Measurements from ENCODE around the gene AKAP7.

AKAP7 gene

DNA sequence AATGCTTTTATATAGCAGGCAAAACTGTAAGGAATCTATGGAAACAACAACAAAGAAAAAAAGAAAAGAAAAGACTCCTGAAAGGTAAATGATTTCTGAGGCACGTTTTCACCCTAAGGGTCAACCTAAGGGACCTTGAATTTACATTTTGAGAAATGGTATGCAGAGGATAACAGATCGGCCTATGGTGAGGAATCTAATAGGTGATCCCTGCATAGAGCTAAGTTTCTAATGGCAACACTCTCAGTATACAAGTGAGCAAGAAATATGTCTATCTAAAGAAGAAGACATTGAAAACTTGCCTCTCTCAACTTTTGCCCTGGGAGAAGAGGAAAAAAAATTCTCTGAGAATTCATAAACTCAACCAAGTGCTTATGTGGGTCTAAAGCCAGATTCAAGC is 18.9 kb upstream of the AKAP7 start:
- H3K27me3 ChIP-seq (replicated peaks; ENCODE audit: insufficient read depth, low read length): no peaks in the 10 kb centered on the region
- no peak overlapping the region for H3K4me2 ChIP-seq (ENCODE audit: low read depth, low read length)
- no peak overlapping the region for H3K27ac ChIP-seq (ENCODE audit: low read length)
- TF ChIP-seq, protein P1, sequence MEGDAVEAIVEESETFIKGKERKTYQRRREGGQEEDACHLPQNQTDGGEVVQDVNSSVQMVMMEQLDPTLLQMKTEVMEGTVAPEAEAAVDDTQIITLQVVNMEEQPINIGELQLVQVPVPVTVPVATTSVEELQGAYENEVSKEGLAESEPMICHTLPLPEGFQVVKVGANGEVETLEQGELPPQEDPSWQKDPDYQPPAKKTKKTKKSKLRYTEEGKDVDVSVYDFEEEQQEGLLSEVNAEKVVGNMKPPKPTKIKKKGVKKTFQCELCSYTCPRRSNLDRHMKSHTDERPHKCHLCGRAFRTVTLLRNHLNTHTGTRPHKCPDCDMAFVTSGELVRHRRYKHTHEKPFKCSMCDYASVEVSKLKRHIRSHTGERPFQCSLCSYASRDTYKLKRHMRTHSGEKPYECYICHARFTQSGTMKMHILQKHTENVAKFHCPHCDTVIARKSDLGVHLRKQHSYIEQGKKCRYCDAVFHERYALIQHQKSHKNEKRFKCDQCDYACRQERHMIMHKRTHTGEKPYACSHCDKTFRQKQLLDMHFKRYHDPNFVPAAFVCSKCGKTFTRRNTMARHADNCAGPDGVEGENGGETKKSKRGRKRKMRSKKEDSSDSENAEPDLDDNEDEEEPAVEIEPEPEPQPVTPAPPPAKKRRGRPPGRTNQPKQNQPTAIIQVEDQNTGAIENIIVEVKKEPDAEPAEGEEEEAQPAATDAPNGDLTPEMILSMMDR (IDR thresholded peaks at IDR 0.05; ENCODE audit: low read length): no peak
- no peak for TF ChIP-seq EZH2 (optimal IDR thresholded peaks at IDR 0.05; ENCODE audit: low read depth, low read length)
- no peak for TF ChIP-seq EZH2phosphoT487 (IDR thresholded peaks at IDR 0.05; ENCODE audit: low read length)
- H3F3A ChIP-seq (ENCODE audit: insufficient read depth, low read length): no peaks in the 10 kb centered on the region
- H3K4me1 ChIP-seq (ENCODE audit: low read length): no peaks in the 10 kb centered on the region
- no peaks in the 10 kb centered on the region for H3K9me3 ChIP-seq (replicated peaks; ENCODE audit: insufficient read depth, low read length)
- H3K4me3 ChIP-seq (ENCODE audit: low read length): no peak overlapping the region
- H3K9me2 ChIP-seq (replicated peaks; ENCODE audit: insufficient read depth, low read length): no peaks in the 10 kb centered on the region
- H3K79me2 ChIP-seq (ENCODE audit: low read length): no peaks in the 10 kb centered on the region
- H3K36me3 ChIP-seq (replicated peaks; ENCODE audit: insufficient read depth, low read length): no peaks in the 10 kb centered on the region
- no peak overlapping the region for H2AFZ ChIP-seq (ENCODE audit: low read length)
- DNase-seq: no peak
- H4K20me1 ChIP-seq (ENCODE audit: insufficient read depth, low read length): no peaks in the 10 kb centered on the region
- no peak overlapping the region for H3K9ac ChIP-seq (ENCODE audit: low read length)

DNA sequence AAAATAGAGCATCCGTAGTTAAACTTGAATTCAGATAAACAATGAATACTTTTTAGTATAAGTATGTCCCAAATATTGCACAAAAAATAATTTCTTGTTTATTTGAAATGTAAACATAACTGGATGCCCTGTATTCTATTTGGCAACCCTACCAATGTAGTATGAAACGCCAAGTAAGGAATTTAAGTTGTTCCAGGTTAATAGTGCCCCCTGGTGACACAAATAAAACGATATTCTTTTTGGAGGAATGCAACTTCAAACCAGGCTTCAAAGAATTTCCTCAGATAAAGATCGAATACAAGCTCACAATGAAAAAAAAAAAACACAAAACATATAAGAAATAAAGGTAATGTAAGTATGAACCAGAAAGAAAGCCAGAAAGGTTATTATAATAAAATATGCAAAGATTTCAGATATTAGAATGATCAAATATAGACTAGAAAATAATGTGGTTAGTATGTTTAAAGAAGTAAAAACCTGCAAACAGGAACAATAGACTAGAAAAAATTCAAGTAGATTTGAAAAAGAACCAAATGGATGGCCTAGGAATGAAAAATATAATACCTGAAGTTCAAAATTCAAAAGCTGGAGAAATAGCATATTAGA is 18.4 kb upstream of the AKAP7 start:
- DNase-seq: peak; percentile 55
- no peak for TF ChIP-seq EZH2 (optimal IDR thresholded peaks at IDR 0.05; ENCODE audit: low read depth, low read length)
- TF ChIP-seq, protein P1 (IDR thresholded peaks at IDR 0.05; ENCODE audit: low read length): peak; percentile 55
- Histone ChIP-seq H3K4me3 (ENCODE audit: low read length) (no peak overlapping the region), H3K9me2 (replicated peaks; ENCODE audit: insufficient read depth, low read length) (no peaks in the 10 kb centered on the region), H3K79me2 (ENCODE audit: low read length) (no peaks in the 10 kb centered on the region), H3K36me3 (replicated peaks; ENCODE audit: insufficient read depth, low read length) (no peaks in the 10 kb centered on the region), H3K4me2 (ENCODE audit: low read depth, low read length) (no peak overlapping the region), H3K9me3 (replicated peaks; ENCODE audit: insufficient read depth, low read length) (no peaks in the 10 kb centered on the region), H2AFZ (ENCODE audit: low read length) (no peak overlapping the region), H3K9ac (ENCODE audit: low read length) (no peak overlapping the region), H3F3A (ENCODE audit: insufficient read depth, low read length) (no peaks in the 10 kb centered on the region), H3K27me3 (replicated peaks; ENCODE audit: insufficient read depth, low read length) (no peaks in the 10 kb centered on the region), H4K20me1 (ENCODE audit: insufficient read depth, low read length) (no peaks in the 10 kb centered on the region), H3K4me1 (ENCODE audit: low read length) (no peaks in the 10 kb centered on the region), H3K27ac (ENCODE audit: low read length) (no peak overlapping the region)

DNA sequence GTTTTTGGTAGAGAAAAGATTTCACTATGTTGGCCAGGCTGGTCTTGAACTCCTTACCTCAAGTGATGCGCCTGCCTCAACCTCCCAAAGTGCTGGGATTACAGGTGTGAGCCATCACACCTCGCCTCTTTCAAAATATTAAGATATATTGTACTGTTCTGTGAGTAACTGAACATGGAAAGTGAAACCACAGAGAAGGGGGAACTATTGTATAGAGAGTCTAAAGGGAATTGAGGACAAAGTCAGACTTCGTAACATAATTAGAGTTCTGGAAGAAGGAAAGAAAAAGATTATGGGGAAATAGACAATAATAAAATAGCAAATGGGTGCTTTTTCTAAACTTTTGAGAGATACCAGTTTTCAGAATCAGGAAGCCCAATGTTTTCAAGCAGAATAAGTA is 17.4 kb upstream of the AKAP7 start:
- Histone ChIP-seq H4K20me1 (ENCODE audit: insufficient read depth, low read length) (no peaks in the 10 kb centered on the region), H3K36me3 (replicated peaks; ENCODE audit: insufficient read depth, low read length) (no peaks in the 10 kb centered on the region), H3K9me3 (replicated peaks; ENCODE audit: insufficient read depth, low read length) (no peaks in the 10 kb centered on the region), H3K79me2 (ENCODE audit: low read length) (no peaks in the 10 kb centered on the region), H3K4me1 (ENCODE audit: low read length) (no peaks in the 10 kb centered on the region), H3K9me2 (replicated peaks; ENCODE audit: insufficient read depth, low read length) (no peaks in the 10 kb centered on the region), H3K4me2 (ENCODE audit: low read depth, low read length) (no peak overlapping the region), H3K27me3 (replicated peaks; ENCODE audit: insufficient read depth, low read length) (no peaks in the 10 kb centered on the region), H3F3A (ENCODE audit: insufficient read depth, low read length) (no peaks in the 10 kb centered on the region), H2AFZ (ENCODE audit: low read length) (no peak overlapping the region), H3K27ac (ENCODE audit: low read length) (no peak overlapping the region), H3K9ac (ENCODE audit: low read length) (no peak overlapping the region), H3K4me3 (ENCODE audit: low read length) (no peak overlapping the region)
- TF ChIP-seq, protein P1 (IDR thresholded peaks at IDR 0.05; ENCODE audit: low read length): no peak
- no peak for TF ChIP-seq EZH2phosphoT487 (IDR thresholded peaks at IDR 0.05; ENCODE audit: low read length)
- no peak for TF ChIP-seq EZH2 (optimal IDR thresholded peaks at IDR 0.05; ENCODE audit: low read depth, low read length)
- no peak for DNase-seq

All from MM.1S (cell line).